HG03571 (cell line): ENCODE data around the gene PCTP.

ENCODE experiments used
- ATAC-seq: cut with Tn5 transposase; IDR thresholded peaks from one replicate; pipeline ENCODE4 v1.9.1; 2021; ENCODE audit not compliant: unreplicated experiment

The PCTP gene

DNA sequence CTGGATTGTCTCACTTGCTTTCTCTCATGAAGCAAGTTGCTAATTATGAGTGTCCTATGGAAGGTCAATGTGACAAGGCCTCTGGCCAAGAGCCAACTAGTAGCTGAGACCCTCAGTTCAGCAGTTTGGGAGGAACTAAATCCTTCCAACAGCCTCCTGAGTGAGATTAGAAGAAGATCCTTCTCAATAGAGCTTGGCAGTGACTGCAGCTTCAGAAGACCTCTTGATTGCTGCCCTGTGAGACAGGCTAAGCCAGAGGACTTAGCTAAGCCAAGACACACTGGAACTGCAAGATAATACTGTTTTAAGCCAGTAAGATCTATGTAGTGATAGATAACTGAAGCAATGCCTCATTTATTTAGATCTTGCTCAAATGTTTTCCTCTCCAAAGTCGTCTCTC lies 34.3 kb downstream of the PCTP start:
- ATAC-seq = no peak

DNA sequence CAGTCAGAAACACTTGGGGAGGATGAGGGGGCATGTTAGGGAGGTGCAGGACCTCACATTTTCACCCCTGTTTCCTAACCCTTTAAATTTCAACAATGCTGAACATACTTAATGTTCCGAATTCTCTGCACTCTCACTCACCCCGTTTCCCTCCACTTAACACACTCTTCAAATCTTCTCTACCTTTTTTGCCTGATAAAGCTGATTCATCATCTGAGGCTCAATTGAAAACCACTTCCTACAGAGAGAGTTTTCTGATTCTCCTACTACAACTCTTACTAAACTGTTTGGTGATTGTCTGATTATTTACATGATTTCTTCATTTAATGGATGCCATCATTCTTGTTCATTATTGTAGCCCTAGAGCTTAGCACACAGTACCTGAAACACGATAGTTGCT lies 42.4 kb downstream of the PCTP start:
- ATAC-seq = no peak

DNA sequence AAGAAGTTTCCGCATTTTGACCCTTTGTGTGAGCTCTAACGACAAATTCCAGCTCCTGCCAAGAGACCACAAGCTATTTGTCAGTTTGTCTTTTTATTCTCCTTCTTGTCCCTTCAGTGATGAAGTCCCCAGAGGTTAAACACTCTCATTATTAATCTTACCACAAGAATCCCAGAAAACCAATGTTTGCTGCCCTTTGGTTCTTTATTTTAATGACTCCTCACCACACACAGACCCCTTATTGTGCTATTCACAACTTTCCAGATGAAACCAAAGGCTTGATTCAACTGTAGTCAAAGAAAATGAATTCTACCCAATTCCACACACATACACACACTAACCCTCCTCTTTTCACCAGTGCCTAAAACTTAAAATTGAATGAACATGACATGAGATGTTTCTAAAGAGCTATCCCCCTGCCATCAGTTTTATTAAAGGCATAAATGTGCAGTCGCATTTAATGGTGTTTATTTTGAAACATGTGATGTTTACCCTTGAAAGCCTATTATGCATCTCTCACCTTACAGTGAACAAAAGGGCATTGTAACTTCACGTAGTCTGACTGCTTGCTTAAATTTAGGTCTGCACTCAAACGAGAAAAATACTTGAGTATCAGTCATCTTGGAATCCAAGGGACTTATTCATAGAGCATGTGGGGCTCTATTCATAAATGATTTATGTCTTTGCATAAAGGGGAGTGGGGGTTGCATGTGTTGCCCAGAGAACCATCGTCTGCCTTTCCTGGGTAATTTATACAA lies 44.1 kb downstream of the PCTP start:
- ATAC-seq = no peak

DNA sequence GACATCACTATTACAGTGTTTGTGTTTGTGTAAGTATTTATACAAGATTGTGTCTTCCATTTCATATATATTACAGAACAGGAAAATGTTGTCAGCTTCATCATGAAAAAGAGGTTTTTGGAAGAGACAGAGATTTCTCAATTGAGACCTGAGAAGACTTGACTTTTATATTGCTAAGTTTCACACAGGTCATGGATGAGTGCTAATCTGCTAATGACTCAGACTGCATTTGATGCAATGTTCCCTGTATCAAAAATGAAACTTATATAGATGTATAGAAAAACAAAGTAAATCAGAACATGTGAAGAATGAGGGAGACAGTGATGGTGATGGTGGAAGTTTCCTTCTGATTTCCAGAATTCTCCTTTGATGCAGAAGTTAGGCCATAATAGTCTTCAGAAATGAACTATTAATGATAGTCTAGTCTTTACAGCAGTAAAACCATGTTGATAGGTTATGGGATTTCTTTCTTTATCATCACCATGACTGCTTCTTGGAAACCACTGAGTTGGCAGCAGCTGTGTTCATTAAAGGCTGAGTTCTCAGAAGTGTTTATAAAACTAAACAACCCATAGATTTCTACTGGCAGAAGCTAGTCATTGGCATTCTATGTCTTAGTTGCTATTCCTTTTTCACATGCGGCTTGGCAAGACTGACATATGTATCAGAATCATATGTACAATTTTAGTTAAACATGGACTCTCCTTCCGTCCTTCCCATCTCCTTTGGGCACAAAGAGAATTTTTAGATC lies 56.1 kb downstream of the PCTP start:
- ATAC-seq = no peak

DNA sequence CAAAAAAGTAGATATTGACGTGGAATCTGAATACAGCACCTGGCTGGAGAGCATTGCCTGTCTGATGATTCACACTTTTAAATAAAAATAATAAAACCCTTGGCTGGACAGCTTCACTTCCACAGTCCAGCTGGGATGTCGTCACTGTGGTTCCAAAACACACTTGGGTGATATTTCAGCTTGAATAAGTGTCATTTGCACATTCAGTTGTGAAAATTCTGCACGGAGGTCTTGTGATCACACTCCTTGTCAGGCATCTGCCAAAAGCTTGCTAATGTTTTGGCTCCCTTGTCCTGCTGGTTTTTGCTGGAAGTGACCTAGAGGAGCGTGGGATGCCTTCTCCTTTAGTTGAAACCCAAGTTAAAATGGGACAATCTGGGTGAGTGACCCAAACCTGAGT lies 60.7 kb downstream of the PCTP start:
- no peak for ATAC-seq

DNA sequence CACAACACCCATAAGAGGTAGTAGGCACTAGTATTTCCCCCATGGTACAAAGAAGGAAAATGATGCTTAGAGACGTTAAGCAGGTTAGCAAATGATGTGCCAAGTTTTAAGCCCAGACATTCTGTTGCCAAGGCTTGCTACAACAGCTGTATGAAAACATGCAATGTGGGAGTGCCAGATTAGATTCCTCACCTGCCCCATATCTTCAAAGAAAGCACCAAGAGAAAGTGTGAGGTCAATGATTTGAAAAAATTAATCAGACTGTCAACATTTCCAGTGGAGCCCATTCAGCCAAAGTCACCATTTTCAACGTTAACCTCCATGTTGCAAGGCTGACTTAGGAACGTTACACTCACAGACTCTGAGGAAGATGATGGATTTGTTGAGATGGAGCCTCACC lies 61.5 kb downstream of the PCTP start:
- no peak for ATAC-seq

DNA sequence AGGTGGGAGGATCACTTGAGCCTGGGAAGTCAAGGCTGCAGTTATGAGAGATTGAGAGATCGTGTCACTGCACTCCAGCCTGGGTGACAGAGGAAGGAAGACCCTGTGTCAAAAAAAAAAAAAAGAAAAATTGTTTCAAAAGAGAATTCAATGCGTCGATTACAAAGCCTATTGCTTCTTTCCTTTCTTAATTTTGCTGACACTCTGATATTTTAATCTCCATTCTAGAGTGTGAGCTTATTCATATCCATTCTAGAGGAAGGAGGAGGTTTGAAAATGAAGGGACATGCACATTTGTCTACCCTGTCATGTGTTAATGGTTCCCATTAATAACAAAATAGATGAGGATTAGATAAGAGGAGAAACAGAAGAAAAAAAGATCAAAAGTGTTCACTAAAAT lies 63.1 kb downstream of the PCTP start:
- no peak for ATAC-seq

DNA sequence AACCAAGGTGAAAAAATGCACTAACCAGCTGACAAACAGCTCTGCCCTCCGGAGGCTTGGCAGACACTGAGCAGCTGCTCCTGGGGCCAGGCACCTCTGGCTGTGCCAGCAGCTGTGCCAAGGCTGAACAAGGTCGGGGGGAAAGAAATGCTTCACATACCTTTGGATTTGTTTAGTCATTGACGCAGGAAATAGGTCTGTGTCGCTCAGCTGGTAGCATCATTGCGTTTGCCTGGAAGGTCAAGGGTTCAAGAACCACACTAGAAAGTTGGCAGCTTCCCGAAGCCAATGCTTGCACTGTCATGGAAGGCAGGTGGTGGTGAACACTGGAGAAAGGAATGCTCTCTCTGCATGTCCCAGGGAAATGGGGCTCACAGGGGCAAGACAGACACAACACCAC lies 63.5 kb downstream of the PCTP start:
- no peak for ATAC-seq

DNA sequence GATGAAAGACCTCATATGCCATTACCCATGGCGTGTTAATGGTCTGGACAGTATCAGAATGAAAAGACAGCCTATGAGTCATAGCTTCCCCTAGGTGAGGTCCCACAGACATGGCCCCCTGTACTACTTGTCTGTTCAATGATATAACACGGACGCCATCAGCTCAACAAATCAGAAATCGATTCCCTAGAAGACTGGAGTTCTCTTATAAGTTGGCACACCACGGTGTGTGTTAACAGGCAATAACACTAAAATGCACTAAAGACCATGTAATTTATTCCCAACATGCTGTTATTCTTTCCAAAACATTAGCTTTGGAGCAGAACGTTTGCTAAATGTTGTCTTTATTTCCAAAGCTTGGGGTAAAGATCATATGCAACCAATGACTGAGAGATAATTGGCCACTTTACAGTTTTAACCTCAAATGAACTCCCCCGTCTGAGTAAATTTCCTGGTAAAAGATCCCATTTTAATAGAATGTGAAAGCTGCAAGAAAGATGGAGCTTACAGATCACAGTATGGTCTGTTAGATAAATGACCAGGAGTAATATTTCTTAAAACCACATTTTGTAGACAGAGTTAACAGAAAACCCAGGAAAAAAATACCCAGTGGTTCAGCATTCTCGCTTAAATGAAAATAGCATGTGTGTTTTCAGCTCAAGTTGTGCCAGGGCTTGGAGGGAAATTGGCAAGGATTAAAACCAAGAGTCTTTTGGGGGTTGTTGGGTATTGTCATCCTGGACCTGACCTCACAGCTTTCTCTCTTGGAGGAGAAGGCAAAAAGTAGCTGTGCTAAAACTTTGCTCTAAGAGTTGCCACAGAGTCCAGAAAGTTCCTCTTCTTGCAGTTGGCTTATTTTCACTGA lies 65.9 kb downstream of the PCTP start:
- no peak for ATAC-seq

DNA sequence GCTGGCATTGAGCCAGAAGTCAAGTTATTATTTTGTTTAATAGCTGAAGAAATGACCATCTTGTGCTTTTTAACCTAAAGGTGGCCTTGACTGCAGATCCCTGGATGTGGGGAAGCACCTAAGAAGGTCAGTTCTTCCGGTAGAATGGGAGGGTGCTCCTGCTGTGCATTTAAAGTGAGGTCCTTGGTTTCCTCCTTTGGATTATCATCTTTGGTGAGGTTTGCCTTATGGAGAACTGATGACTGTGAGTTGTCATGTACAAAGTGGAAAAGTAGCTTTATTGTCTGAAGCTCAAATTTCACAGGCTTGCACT lies 66.5 kb downstream of the PCTP start:
- ATAC-seq = no peak

DNA sequence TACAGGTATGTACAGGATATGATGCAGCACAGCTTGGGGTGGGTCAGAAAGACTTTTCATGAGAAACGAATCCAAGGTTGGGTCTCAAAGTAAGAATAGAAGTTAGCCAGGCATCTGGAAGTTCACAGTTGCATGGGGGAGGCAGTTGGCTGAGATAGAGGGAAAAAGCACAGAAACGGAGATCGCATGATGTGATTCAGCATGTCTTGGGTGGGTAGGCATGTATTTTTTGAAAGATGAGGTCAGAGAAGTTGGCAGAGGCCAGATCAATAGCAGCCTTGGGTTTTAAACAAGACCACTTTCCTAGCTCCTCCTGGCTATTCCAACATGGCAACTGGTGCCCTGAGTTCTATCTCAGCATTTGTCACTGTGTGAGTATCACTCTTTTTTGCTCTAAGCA lies 67.2 kb downstream of the PCTP start:
- no peak for ATAC-seq

DNA sequence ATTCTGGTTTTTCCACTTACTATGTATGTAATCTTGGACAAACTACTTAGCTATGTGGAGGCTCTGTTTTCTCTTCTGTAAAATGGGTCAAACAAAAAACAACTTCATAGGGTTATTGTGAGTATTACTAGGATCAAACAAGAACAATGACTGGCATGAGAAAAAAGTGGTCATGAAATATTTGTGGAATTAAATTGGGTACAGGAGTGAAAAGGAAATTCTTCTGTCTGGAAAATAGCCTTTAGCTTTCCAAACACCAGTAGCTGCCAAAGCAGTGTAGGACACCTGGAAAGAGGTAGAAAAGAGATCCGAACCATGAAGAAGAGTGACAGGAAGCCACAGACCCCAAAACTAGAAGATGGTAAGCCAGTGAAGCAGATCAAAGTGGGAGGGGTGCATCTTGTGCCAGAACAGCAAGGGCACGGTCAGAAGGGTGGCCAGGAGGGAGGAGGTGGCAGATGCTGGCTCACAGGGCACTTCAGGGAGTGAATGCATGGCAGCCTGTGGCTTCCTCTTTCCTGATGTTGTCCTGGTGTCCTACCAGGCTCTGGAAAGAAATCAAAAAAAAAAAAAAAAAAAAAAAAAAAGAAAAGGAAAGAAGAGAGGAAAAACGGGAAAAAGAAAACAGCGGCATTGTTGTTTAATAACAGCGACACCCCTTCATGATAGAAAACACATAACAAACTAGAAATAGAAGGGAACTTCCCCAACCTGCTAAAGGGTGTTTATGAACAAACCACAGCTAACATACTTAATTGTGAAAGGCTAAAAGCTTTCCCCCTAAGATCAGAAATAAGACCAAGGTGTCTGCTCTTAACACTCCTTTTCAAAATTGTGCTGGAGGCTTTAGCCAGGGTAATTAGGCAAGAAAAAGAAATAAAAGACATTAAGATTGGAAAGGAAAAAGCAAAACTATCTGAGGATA lies 67.9 kb downstream of the PCTP start:
- no peak for ATAC-seq

DNA sequence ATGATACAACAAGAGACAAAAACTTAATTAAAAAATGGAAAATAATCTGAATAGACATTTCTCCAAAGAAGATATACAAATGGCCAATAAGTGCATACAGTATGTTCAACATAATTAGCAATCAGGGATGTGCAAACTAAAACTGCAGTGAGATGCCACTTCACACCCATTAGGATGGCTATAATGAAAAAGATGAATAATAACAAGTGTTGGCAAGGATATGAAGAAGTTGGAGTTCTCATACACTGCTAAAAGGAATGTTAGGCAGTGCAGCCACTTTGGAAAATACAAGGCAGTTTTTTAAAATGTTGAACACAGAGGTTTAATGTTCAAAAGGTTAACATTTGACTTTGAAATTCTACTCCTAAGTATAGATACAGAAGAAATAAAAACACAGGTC lies 69.8 kb downstream of the PCTP start:
- ATAC-seq = no peak

DNA sequence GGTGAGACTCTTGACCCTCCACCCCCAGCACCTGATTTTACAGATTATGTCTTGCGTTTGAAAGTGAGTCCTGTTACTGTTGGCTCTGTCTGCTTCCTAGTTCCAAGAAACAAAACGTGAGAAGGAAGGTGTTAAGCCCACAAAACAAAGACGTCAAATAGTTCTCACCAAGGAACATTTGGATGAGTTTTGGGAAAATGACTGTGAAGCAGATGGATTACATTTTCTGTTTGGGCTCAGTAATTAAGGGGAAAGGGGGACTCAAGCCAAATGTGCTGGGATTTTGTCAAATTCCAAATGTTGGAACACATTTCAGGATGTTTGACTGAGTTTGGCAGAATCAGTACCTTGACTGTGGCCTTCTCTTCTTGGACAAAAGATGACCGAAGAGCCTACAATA lies 71.2 kb downstream of the PCTP start:
- no peak for ATAC-seq

DNA sequence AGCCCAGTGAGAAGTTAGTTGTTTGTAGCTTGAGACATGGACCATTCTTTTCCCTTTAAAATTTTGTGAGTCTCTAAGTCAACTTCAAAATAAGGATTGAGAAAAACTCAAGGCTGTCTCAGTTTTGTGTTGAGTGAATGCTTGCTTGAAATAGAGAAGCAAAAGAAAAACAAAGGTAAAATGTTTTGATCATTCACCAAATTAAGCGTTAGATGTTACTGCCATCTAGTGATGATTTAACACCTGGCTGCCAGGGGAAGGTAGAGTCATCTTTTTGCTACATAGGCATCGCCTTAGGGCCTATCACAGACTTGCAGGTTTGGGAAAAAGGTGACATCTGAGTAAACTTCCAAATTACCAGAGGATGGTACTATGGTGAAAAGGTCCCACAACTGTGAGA lies 74.4 kb downstream of the PCTP start:
- no peak for ATAC-seq
